K562 (cell line): ENCODE results near the gene ATXN2L. TPM values are rescaled to one million over a fixed set of nuclear protein-coding genes. Genes with fewer than 3 reads are reported as not detected.
A peak's percentile ranks its signal among the peaks of the same experiment; 100 is the strongest.

Source experiments
- ARHGAP35 ChIP-seq: fragments of 450-650 bp; IDR thresholded peaks from 2 replicates; pipeline ENCODE4 v1.6.1; 2018; ENCODE audit not compliant: partially characterized antibody
- ELF4 ChIP-seq: fragments of 450-650 bp; formaldehyde crosslinking; IDR thresholded peaks from 2 replicates; pipeline ENCODE4 v1.4.0; 2022; ENCODE audit warnings: missing genetic modification characterization
- ETS2 ChIP-seq: IDR thresholded peaks from 2 replicates; pipeline ENCODE4 v1.6.1; 2016; ENCODE audit warnings: borderline replicate concordance, missing genetic modification characterization, mild to moderate bottlenecking, moderate library complexity, missing compliant biosample characterization; ENCODE audit not compliant: poor library complexity, severe bottlenecking
- FOS ChIP-seq: IDR thresholded peaks from 3 replicates; pipeline ENCODE4 v1.6.1; 2011; ENCODE audit not compliant: insufficient read length; ENCODE audit errors: extremely low read depth
- GTF2A2 ChIP-seq: IDR thresholded peaks from 2 replicates; pipeline ENCODE4 v1.6.1; 2016; ENCODE audit warnings: mild to moderate bottlenecking, missing genetic modification characterization, missing compliant biosample characterization
- HOXB6 ChIP-seq: fragments of 250-450 bp; sonication (Bioruptor Pico); IDR thresholded peaks from 2 replicates; pipeline ENCODE4 v1.5.1; 2022; ENCODE audit warnings: mild to moderate bottlenecking, borderline replicate concordance
- KHSRP ChIP-seq: fragments of 450-650 bp; IDR thresholded peaks from 2 replicates; pipeline ENCODE4 v1.6.1; 2017
- L3MBTL2 ChIP-seq: fragments of 450-650 bp; IDR thresholded peaks from 2 replicates; pipeline ENCODE4 v1.6.1; 2016; ENCODE audit warnings: mild to moderate bottlenecking, moderate library complexity
- MED1 ChIP-seq: sonication (generic); formaldehyde crosslinking; IDR thresholded peaks from 2 replicates; pipeline ENCODE4 v1.8.1; 2023; ENCODE audit warnings: missing genetic modification reagents, borderline replicate concordance
- NR2C2 ChIP-seq, 2 experiments: fragments of 200-800 bp in 1 of 2; sonication (Bioruptor generic) in 1 of 2; sonication (generic) in 1 of 2; formaldehyde crosslinking in 1 of 2; IDR thresholded peaks; 2 replicates each; pipeline versions ENCODE4 v1.6.1 to v1.8.0; 2016 to 2022; ENCODE audit warnings: mild to moderate bottlenecking in 1 of 2, missing compliant biosample characterization in 1 of 2, missing genetic modification characterization in 1 of 2, missing genetic modification reagents in 1 of 2
- SIX5 ChIP-seq, 2 experiments: IDR thresholded peaks; 2 replicates each; pipeline ENCODE4 v1.6.1; 2011; ENCODE audit warnings: low read length in 2 of 2, borderline replicate concordance in 1 of 2, low read depth in 1 of 2, mild to moderate bottlenecking in 1 of 2, moderate library complexity in 1 of 2; ENCODE audit not compliant: insufficient read depth in 1 of 2
- STAT5B ChIP-seq: fragments of 250-450 bp; sonication (Bioruptor Pico); IDR thresholded peaks from 2 replicates; pipeline ENCODE4 v1.8.0; 2021; ENCODE audit warnings: mild to moderate bottlenecking, inconsistent platforms
- TCF3 ChIP-seq: sonication (generic); formaldehyde crosslinking; IDR thresholded peaks from 2 replicates; pipeline ENCODE4 v1.4.0; 2020; ENCODE audit warnings: mild to moderate bottlenecking, missing genetic modification reagents
- ZNF41 ChIP-seq: fragments of 250-450 bp; sonication (Bioruptor Pico); conservative IDR thresholded peaks from 2 replicates; pipeline ENCODE4 v1.4.0; 2020; ENCODE audit warnings: mild to moderate bottlenecking
- ZNF444 ChIP-seq: fragments of 250-450 bp; sonication (Bioruptor Pico); IDR thresholded peaks from 2 replicates; pipeline ENCODE4 v1.4.0; 2020; ENCODE audit warnings: mild to moderate bottlenecking, moderate library complexity
- ZNF561 ChIP-seq: fragments of 450-650 bp; formaldehyde crosslinking; conservative IDR thresholded peaks from 2 replicates; pipeline ENCODE4 v1.4.0; 2020; ENCODE audit warnings: mild to moderate bottlenecking, moderate library complexity
- ZNF778 ChIP-seq: fragments of 450-650 bp; formaldehyde crosslinking; IDR thresholded peaks from 2 replicates; pipeline ENCODE4 v1.4.0; 2020; ENCODE audit warnings: mild to moderate bottlenecking, moderate library complexity
- ZNF785 ChIP-seq: fragments of 250-450 bp; sonication (Bioruptor Pico); IDR thresholded peaks from 2 replicates; pipeline ENCODE4 v1.4.0; 2020; ENCODE audit warnings: mild to moderate bottlenecking
- polyA plus RNA-seq, 8 experiments: library from polyadenylated mRNA; depleted of rRNA in 4 of 8; stranded (reverse) in 5 of 8; unstranded in 3 of 8; fragments of >200 nt; fragmentation: Nextera tagmentation in 2 of 8; fragmentation: Illumina TruSeq in 1 of 8; extraction: Ambion mirVana in 2 of 8; extraction: Trizol in 1 of 8; gene quantifications; 2 replicates each; pipeline versions ENCODE4 v1.2.1 to v1.2.3, GENCODE V29; 2011 to 2014; ENCODE audit warnings: inconsistent platforms in 1 of 8, missing spikeins in 1 of 8
- total RNA-seq, 7 experiments: library from RNA; depleted of rRNA in 6 of 7; stranded (reverse); fragments of >200 nt in 6 of 7; fragmentation: Illumina TruSeq in 2 of 7; extraction: Trizol in 2 of 7; gene quantifications; 2 replicates each; pipeline versions ENCODE4 v1.2.1 to v1.2.3, GENCODE V29; 2011 to 2021; ENCODE audit warnings: low replicate concordance in 1 of 7
- TF ChIP-seq, protein P1 (sequence below): fragments of 250-450 bp; sonication (Bioruptor Pico); IDR thresholded peaks from 2 replicates; pipeline ENCODE4 v1.8.0; 2021; ENCODE audit warnings: moderate library complexity, mild to moderate bottlenecking, inconsistent platforms
- TF ChIP-seq, protein P2 (sequence below): sonication (generic); formaldehyde crosslinking; IDR thresholded peaks from 2 replicates; pipeline ENCODE4 v1.8.0; 2022; ENCODE audit warnings: mild to moderate bottlenecking, missing genetic modification reagents
- TF ChIP-seq, protein P3 (sequence below): sonication (generic); formaldehyde crosslinking; IDR thresholded peaks from 2 replicates; pipeline ENCODE4 v1.8.0; 2022; ENCODE audit warnings: missing genetic modification reagents, mild to moderate bottlenecking, borderline replicate concordance
- TF ChIP-seq, protein P4 (sequence below): fragments of 450-650 bp; IDR thresholded peaks from 2 replicates; pipeline ENCODE4 v1.6.1; 2016; ENCODE audit warnings: missing biosample characterization, missing genetic modification characterization

ATXN2L gene
- total and polyA plus RNA-seq, 9 of the 15 experiments (the other 6 are each of a cell fraction or from before 2014, with no cell fraction given), result 3.8 to 280 (median 37.2) TPM

DNA sequence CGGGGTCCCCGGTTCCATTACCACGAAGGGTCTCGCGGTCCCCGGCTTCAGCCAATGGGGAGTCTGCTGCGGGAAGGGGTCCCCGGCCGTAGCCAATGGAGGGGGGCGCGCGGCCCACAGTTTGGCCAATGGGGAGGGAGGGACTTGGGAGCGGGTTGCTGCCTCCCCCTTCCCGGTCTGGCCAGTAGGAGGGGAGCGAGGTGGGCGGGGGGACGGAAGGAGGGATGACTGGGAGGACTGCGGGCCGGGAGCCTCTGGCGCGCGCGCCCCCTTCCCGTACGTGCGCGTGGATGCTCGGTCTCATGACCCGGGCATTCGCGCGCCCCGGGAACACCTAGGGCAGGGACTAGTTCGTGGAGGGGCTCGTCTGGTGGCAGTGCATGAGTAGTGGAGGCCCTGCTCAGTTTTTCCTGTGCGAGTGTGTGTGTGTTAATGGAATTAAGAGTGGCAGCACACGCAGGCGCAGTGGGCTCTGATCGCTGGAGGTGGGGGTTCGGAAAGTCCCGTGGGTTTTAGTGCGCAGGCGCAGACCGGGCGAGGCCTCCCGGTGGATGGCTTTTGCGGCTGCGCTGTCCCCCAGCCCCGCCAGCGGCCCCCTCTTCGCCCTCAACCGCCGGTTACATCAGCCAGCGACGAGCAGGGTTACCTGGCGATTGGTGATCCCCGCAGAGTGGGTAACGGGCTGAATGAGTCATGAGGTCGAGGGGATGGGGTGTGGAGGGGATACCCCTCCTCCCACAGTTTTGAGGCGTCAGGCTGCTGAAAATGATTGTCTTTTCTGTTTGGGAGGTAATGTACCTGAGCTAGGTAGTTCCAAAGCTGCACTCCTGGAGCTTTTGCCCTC lies 1.3 kb downstream of the ATXN2L start (continued):
- TF ChIP-seq, protein P1, sequence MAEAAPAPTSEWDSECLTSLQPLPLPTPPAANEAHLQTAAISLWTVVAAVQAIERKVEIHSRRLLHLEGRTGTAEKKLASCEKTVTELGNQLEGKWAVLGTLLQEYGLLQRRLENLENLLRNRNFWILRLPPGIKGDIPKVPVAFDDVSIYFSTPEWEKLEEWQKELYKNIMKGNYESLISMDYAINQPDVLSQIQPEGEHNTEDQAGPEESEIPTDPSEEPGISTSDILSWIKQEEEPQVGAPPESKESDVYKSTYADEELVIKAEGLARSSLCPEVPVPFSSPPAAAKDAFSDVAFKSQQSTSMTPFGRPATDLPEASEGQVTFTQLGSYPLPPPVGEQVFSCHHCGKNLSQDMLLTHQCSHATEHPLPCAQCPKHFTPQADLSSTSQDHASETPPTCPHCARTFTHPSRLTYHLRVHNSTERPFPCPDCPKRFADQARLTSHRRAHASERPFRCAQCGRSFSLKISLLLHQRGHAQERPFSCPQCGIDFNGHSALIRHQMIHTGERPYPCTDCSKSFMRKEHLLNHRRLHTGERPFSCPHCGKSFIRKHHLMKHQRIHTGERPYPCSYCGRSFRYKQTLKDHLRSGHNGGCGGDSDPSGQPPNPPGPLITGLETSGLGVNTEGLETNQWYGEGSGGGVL (CRISPR knock-in tag), result no peak
- TF ChIP-seq STAT5B (CRISPR knock-in tag) (no peak), MED1 (CRISPR knock-in tag) (no peak), ARHGAP35 (no peak), ZNF785 (no peak), ZNF561 (CRISPR knock-in tag) (no peak), ZNF778 (CRISPR knock-in tag) (no peak), L3MBTL2 (no peak), HOXB6 (no peak), NR2C2 (CRISPR knock-in tag; IDR thresholded peaks at IDR 0.05) (0 out of 2 replicates have a peak, but pooled peaks have one; percentile 43), NR2C2 (tag; IDR thresholded peaks at IDR 0.05) (peak; percentile 18; the same call in 1 of the 2 replicates), SIX5 (IDR thresholded peaks at IDR 0.05; ENCODE audit: borderline replicate concordance in 1 of 2, insufficient read depth in 1 of 2, low read depth in 1 of 2, low read length in 2 of 2) (no peak), GTF2A2 (tag) (no peak), ELF4 (peak; percentile 87; the same call in 1 of the 2 replicates), ZNF444 (CRISPR knock-in tag) (no peak), ETS2 (tag) (no peak), KHSRP (no peak), ZNF41 (peak; percentile 78), FOS (peak; percentile 82), TCF3 (CRISPR knock-in tag) (0 out of 2 replicates have a peak, but pooled peaks have one; percentile 11)
- TF ChIP-seq, protein P2, sequence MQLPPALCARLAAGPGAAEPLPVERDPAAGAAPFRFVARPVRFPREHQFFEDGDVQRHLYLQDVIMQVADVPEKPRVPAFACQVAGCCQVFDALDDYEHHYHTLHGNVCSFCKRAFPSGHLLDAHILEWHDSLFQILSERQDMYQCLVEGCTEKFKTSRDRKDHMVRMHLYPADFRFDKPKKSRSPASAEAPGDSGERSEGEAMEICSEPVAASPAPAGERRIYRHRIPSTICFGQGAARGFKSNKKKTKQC (CRISPR knock-in tag), result peak; percentile 10; the same call in 1 of the 2 replicates
- TF ChIP-seq, protein P3, sequence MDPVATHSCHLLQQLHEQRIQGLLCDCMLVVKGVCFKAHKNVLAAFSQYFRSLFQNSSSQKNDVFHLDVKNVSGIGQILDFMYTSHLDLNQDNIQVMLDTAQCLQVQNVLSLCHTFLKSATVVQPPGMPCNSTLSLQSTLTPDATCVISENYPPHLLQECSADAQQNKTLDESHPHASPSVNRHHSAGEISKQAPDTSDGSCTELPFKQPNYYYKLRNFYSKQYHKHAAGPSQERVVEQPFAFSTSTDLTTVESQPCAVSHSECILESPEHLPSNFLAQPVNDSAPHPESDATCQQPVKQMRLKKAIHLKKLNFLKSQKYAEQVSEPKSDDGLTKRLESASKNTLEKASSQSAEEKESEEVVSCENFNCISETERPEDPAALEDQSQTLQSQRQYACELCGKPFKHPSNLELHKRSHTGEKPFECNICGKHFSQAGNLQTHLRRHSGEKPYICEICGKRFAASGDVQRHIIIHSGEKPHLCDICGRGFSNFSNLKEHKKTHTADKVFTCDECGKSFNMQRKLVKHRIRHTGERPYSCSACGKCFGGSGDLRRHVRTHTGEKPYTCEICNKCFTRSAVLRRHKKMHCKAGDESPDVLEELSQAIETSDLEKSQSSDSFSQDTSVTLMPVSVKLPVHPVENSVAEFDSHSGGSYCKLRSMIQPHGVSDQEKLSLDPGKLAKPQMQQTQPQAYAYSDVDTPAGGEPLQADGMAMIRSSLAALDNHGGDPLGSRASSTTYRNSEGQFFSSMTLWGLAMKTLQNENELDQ (CRISPR knock-in tag), result no peak
- TF ChIP-seq, protein P4, sequence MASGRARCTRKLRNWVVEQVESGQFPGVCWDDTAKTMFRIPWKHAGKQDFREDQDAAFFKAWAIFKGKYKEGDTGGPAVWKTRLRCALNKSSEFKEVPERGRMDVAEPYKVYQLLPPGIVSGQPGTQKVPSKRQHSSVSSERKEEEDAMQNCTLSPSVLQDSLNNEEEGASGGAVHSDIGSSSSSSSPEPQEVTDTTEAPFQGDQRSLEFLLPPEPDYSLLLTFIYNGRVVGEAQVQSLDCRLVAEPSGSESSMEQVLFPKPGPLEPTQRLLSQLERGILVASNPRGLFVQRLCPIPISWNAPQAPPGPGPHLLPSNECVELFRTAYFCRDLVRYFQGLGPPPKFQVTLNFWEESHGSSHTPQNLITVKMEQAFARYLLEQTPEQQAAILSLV (tag), result no peak
